ENCODE results near the gene CYP2A6. TPM values are rescaled to one million over a fixed set of nuclear protein-coding genes. Genes with fewer than 3 reads are reported as not detected.
"Not testable (repeated sequence)": the region's sequence is repeated elsewhere in the genome, so short reads cannot be mapped to it uniquely, and the experiment has no call there.

Gene CYP2A6
- total RNA-seq, 1 donor from 2014 or later = not detected

DNA sequence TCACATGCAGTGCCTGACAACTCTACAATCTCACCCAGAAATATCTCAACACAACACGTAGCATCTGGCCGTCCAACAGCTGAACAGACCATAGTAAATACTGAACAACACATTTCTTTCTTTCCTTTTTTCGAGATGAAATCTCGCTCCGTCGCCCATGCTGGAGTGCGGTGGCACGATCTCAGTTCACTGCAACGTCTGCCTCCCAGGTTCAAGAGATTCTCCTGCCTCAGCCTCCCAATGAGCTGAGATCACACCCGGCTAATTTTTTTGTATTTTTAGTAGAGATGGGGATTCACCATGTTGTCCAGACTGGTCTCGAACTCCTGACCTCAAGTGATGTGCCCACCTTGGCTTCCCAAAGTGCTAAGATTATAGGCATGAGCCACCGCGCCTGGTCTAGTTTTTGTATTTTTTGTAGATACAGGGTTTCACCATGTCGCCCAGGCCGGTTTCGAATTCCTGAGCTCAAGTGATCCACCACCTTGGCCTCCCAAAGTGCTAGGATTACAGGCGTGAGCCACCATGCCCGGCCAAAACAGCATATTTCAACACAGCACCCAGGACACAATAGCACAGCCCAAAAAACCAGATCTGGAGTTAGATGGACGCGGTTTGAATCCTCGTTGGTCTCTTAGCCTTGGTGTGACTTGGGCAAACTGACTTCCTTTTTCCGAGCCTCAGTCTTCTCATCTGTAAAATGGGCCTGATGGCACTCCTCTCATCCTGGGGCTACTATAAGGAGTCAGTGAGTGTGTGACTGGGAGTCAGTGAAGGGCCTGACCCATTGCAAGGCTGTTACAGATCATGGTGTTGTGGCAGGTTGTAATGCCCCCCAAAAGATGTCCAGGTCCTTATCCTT is 22.6 kb downstream of the CYP2A6 start:
- peaks cover 2% of the 10 kb centered on the region for H3K27me3 Mint-ChIP-seq (ENCODE audit: insufficient read depth, low read depth)
- Histone ChIP-seq H2AFZ (replicated peaks) (no peak overlapping the region), H3K27ac (no peak overlapping the region), H3K4me3 (no peak overlapping the region), H3K36me3 (no peaks in the 10 kb centered on the region), H3K27me3 (no peaks in the 10 kb centered on the region), H3K9me3 (ENCODE audit: low read depth) (no peaks in the 10 kb centered on the region), H3K9ac (no peak overlapping the region), H4K20me1 (ENCODE audit: low read depth) (no peaks in the 10 kb centered on the region), H3K79me2 (ENCODE audit: low read depth) (no peaks in the 10 kb centered on the region), H3K4me2 (no peak overlapping the region), H3K4me1 (peaks cover 7% of the 10 kb centered on the region), H3F3A (ENCODE audit: low read depth) (no peaks in the 10 kb centered on the region)
- peaks cover 12% of the 10 kb centered on the region for H3K4me1 Mint-ChIP-seq
- DNase-seq (ENCODE audit: low spot score) = no peak
- TF ChIP-seq, protein P1, sequence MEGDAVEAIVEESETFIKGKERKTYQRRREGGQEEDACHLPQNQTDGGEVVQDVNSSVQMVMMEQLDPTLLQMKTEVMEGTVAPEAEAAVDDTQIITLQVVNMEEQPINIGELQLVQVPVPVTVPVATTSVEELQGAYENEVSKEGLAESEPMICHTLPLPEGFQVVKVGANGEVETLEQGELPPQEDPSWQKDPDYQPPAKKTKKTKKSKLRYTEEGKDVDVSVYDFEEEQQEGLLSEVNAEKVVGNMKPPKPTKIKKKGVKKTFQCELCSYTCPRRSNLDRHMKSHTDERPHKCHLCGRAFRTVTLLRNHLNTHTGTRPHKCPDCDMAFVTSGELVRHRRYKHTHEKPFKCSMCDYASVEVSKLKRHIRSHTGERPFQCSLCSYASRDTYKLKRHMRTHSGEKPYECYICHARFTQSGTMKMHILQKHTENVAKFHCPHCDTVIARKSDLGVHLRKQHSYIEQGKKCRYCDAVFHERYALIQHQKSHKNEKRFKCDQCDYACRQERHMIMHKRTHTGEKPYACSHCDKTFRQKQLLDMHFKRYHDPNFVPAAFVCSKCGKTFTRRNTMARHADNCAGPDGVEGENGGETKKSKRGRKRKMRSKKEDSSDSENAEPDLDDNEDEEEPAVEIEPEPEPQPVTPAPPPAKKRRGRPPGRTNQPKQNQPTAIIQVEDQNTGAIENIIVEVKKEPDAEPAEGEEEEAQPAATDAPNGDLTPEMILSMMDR (IDR thresholded peaks at IDR 0.05) = no peak
- TF ChIP-seq EZH2phosphoT487 (IDR thresholded peaks at IDR 0.05) (no peak), EZH2 (IDR thresholded peaks at IDR 0.05) (no peak)
- H3K9me3 Mint-ChIP-seq = no peaks in the 10 kb centered on the region
- H3K36me3 Mint-ChIP-seq = peaks cover 12% of the 10 kb centered on the region
- no peak overlapping the region for H3K4me3 Mint-ChIP-seq
- H3K27ac Mint-ChIP-seq = no peak overlapping the region

GRCh38 chr19:40826699-40827385 is 23.4 kb downstream of the CYP2A6 start:
- not testable (repeated sequence) for H3K4me3 Mint-ChIP-seq; H2AFZ ChIP-seq (replicated peaks); H3K9me3 ChIP-seq (ENCODE audit: low read depth); H4K20me1 ChIP-seq (ENCODE audit: low read depth); H3K27ac ChIP-seq; DNase-seq (ENCODE audit: low spot score); H3F3A ChIP-seq (ENCODE audit: low read depth); H3K36me3 ChIP-seq; H3K79me2 ChIP-seq (ENCODE audit: low read depth); H3K27me3 ChIP-seq; H3K4me1 ChIP-seq; H3K9me3 Mint-ChIP-seq; H3K9ac ChIP-seq; H3K4me2 ChIP-seq; H3K27me3 Mint-ChIP-seq (ENCODE audit: insufficient read depth, low read depth); H3K4me3 ChIP-seq
- Mint-ChIP-seq H3K27ac (peak overlapping the region; percentile 13), H3K36me3 (peaks cover 12% of the 10 kb centered on the region), H3K4me1 (peaks cover 18% of the 10 kb centered on the region)

GRCh38 chr19:40826312-40826698 is 23.9 kb downstream of the CYP2A6 start:
- not testable (repeated sequence) for H3K4me3 Mint-ChIP-seq; DNase-seq (ENCODE audit: low spot score); H3K4me3 ChIP-seq; H3K4me1 ChIP-seq; H2AFZ ChIP-seq (replicated peaks); H3K9me3 ChIP-seq (ENCODE audit: low read depth); H3K27ac Mint-ChIP-seq; H4K20me1 ChIP-seq (ENCODE audit: low read depth); H3K9ac ChIP-seq; H3K4me2 ChIP-seq; H3K27me3 ChIP-seq; H3K9me3 Mint-ChIP-seq; H3K27me3 Mint-ChIP-seq (ENCODE audit: insufficient read depth, low read depth); H3K36me3 ChIP-seq; H3K79me2 ChIP-seq (ENCODE audit: low read depth); H3F3A ChIP-seq (ENCODE audit: low read depth); H3K27ac ChIP-seq
- Mint-ChIP-seq H3K4me1 (peaks cover 18% of the 10 kb centered on the region), H3K36me3 (peaks cover 12% of the 10 kb centered on the region)

DNA sequence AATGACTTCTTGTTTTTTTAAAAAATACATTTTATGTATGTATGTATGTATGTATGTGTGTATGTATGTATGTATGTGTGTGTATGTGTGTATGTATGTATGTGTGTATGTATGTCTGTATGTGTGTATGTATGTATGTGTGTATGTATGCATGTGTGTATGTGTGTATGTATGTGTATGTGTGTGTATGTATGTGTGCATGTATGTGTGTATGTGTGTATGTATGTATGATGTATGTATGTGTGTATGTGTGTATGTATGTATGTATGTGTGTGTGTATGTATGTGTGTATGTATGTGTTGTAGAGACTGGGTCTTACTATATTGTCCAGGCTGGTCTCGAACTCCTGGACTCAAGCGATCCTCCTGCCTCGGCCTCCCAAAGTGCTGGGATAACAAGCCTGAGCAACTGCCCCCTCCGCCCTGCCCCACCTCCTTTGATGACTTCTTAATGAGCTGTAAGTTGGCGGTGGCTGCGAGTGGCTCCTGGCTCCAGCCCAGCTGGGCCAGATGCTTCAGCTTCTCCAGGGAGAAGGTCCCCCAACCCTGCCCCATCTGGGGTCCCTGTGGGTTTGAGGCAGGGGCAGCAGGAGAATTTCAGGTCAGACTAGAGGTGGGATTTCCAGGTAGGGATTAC is 24.7 kb downstream of the CYP2A6 start:
- H3K9me3 Mint-ChIP-seq, H3K27ac Mint-ChIP-seq, H3K27me3 ChIP-seq: not testable (repeated sequence)

GRCh38 chr19:40824916-40825315 is 25.3 kb downstream of the CYP2A6 start:
- not testable (repeated sequence) for H3K27ac Mint-ChIP-seq; H3K9me3 Mint-ChIP-seq; H2AFZ ChIP-seq (replicated peaks); H3K79me2 ChIP-seq (ENCODE audit: low read depth); H3K27me3 Mint-ChIP-seq (ENCODE audit: insufficient read depth, low read depth); H3K36me3 ChIP-seq; H3K27me3 ChIP-seq; H3K9me3 ChIP-seq (ENCODE audit: low read depth); H3K4me3 Mint-ChIP-seq; H3F3A ChIP-seq (ENCODE audit: low read depth); H4K20me1 ChIP-seq (ENCODE audit: low read depth); DNase-seq (ENCODE audit: low spot score); H3K27ac ChIP-seq; H3K4me2 ChIP-seq; H3K4me1 ChIP-seq; H3K4me3 ChIP-seq; H3K36me3 Mint-ChIP-seq; H3K9ac ChIP-seq
- peaks cover 18% of the 10 kb centered on the region for H3K4me1 Mint-ChIP-seq

More for the DNA sequence above, 24.7 kb downstream of the CYP2A6 start:
- H2AFZ ChIP-seq (replicated peaks); H3K27me3 Mint-ChIP-seq (ENCODE audit: insufficient read depth, low read depth); H3K36me3 ChIP-seq; H3K9me3 ChIP-seq (ENCODE audit: low read depth); H3K79me2 ChIP-seq (ENCODE audit: low read depth); H3K4me1 ChIP-seq; H3K36me3 Mint-ChIP-seq; H3K27ac ChIP-seq; H4K20me1 ChIP-seq (ENCODE audit: low read depth); H3K9ac ChIP-seq; H3K4me2 ChIP-seq; H3F3A ChIP-seq (ENCODE audit: low read depth); H3K4me3 ChIP-seq; DNase-seq (ENCODE audit: low spot score); H3K4me3 Mint-ChIP-seq: not testable (repeated sequence)
- H3K4me1 Mint-ChIP-seq = peaks cover 18% of the 10 kb centered on the region

- H3K27me3 ChIP-seq; H3K27me3 Mint-ChIP-seq (ENCODE audit: insufficient read depth, low read depth); H3K4me3 Mint-ChIP-seq; H3K79me2 ChIP-seq (ENCODE audit: low read depth); H3K9ac ChIP-seq; H3K27ac ChIP-seq; H3F3A ChIP-seq (ENCODE audit: low read depth); DNase-seq (ENCODE audit: low spot score); H3K36me3 Mint-ChIP-seq; H3K9me3 ChIP-seq (ENCODE audit: low read depth); H3K4me3 ChIP-seq; H3K9me3 Mint-ChIP-seq; H4K20me1 ChIP-seq (ENCODE audit: low read depth); H3K4me2 ChIP-seq; H3K36me3 ChIP-seq; H3K4me1 ChIP-seq; H2AFZ ChIP-seq (replicated peaks): not testable (repeated sequence)
- Mint-ChIP-seq H3K4me1 (peaks cover 26% of the 10 kb centered on the region), H3K27ac (peak overlapping the region; percentile 81)
Measured at GRCh38 chr19:40822704-40823553, 27.3 kb downstream of the CYP2A6 start.
